Measurements from ENCODE around the gene CCDC175.

DNA sequence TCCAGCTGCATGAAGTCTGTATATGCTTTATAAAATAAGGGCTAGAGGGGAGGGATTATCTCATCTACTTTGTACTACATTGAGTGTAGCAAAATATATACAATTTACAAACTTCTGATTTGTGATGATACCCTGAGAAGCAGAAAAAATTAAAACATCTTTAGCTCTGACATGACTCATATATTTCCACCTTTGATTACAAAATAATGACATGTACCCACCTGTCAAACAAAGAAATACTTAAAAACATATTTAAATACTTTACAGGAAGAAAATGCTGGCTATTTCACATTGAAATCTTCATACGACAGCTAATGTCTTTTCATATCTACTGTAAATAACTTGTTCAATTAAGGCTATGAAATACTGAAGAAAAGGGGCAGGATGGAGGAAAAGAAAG lies 114.7 kb downstream of the CCDC175 start:
- TF ChIP-seq POLR2AphosphoS5 (IDR thresholded peaks at IDR 0.05; ENCODE audit: low read depth, low read length) (no peak), TAF1 (IDR thresholded peaks at IDR 0.05; ENCODE audit: borderline replicate concordance, insufficient read depth, low read length) (no peak)
- TF ChIP-seq, protein P1, sequence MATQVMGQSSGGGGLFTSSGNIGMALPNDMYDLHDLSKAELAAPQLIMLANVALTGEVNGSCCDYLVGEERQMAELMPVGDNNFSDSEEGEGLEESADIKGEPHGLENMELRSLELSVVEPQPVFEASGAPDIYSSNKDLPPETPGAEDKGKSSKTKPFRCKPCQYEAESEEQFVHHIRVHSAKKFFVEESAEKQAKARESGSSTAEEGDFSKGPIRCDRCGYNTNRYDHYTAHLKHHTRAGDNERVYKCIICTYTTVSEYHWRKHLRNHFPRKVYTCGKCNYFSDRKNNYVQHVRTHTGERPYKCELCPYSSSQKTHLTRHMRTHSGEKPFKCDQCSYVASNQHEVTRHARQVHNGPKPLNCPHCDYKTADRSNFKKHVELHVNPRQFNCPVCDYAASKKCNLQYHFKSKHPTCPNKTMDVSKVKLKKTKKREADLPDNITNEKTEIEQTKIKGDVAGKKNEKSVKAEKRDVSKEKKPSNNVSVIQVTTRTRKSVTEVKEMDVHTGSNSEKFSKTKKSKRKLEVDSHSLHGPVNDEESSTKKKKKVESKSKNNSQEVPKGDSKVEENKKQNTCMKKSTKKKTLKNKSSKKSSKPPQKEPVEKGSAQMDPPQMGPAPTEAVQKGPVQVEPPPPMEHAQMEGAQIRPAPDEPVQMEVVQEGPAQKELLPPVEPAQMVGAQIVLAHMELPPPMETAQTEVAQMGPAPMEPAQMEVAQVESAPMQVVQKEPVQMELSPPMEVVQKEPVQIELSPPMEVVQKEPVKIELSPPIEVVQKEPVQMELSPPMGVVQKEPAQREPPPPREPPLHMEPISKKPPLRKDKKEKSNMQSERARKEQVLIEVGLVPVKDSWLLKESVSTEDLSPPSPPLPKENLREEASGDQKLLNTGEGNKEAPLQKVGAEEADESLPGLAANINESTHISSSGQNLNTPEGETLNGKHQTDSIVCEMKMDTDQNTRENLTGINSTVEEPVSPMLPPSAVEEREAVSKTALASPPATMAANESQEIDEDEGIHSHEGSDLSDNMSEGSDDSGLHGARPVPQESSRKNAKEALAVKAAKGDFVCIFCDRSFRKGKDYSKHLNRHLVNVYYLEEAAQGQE (IDR thresholded peaks at IDR 0.05; ENCODE audit: insufficient read depth in 1 of 2, low read depth in 2 of 2, low read length in 2 of 2): no peak
